Fibroblast of the aortic adventitia (primary cell): Measurements from ENCODE around the gene KRT31. TPM values are rescaled to one million over a fixed set of nuclear protein-coding genes. Genes with fewer than 3 reads are reported as not detected.
"Not testable (repeated sequence)": the region's sequence is repeated elsewhere in the genome, so short reads cannot be mapped to it uniquely, and the experiment has no call there.

Source experiments
- DNase-seq: peaks from one replicate; pipeline ENCODE4 v3.0.0-alpha.2; 2010; ENCODE audit warnings: low read depth
- H3K4me3 ChIP-seq: 2 replicates; pipeline ENCODE4 v1.5.1; 2011; ENCODE audit warnings: low read depth, mild to moderate bottlenecking, control low read depth, low read length, moderate library complexity
- CTCF ChIP-seq: IDR thresholded peaks from 2 replicates; pipeline ENCODE4 v1.5.1; 2011; ENCODE audit warnings: mild to moderate bottlenecking, low read length, control low read depth, inconsistent platforms; ENCODE audit not compliant: insufficient read depth
- total RNA-seq: library from RNA; depleted of rRNA; stranded (reverse); fragments of >200 nt; gene quantifications from 2 replicates; pipeline ENCODE4 v1.2.3, GENCODE V29; 2012; ENCODE audit warnings: low replicate concordance

Gene KRT31
- total RNA-seq, 1 donor, result 0.09 TPM

GRCh38 chr17:41439375-41439774 lies 42.0 kb upstream of the KRT31 start:
- DNase-seq, result no peak
- no peak for TF ChIP-seq CTCF
- H3K4me3 ChIP-seq, result no peak overlapping the region

DNA sequence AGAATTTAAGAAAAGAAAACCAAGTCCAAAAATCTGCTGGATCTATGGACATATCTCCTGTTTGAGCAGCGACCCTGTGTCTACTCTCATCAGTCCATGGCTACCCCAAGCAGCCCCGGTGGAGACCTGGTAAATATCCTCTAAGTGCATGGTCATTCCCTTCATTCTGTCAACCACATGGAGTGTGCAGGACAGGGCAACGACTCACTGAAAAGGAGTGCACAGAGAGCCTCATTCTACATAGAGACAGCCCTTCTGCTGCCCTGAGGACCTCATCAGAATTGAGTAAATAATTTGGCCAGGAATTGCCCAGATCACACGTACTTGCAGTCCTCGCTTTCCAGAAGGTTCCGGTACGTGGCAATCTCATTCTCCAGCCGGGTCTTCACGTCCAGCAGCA lies 40.4 kb upstream of the KRT31 start:
- DNase-seq, result no peak
- no peak for TF ChIP-seq CTCF
- no peak overlapping the region for H3K4me3 ChIP-seq

DNA sequence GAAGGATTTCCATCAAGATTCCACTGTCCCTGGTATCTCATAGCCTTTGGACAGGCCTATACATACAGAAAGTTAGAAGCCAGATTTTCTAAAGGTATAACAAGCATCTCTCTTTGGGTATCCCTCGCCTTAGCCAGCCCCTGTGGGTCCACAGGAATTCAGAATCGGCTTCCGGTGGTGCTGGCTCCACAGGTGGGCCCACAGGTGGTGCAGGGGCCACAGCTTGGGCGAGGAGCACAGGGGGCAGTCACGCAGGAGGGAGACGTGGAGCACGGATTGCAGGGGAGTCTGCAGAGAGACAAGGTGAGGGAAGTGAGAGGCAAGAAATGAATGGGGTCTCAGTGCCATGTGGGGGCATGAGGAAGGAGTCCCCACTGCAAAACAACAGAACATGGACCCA lies 39.8 kb upstream of the KRT31 start:
- H3K4me3 ChIP-seq, result no peak overlapping the region
- DNase-seq, result no peak
- no peak for TF ChIP-seq CTCF

- no peak for DNase-seq
- no peak for TF ChIP-seq CTCF
- no peak overlapping the region for H3K4me3 ChIP-seq
Observed at GRCh38 chr17:41434415-41434814, 37.0 kb upstream of the KRT31 start.

DNA sequence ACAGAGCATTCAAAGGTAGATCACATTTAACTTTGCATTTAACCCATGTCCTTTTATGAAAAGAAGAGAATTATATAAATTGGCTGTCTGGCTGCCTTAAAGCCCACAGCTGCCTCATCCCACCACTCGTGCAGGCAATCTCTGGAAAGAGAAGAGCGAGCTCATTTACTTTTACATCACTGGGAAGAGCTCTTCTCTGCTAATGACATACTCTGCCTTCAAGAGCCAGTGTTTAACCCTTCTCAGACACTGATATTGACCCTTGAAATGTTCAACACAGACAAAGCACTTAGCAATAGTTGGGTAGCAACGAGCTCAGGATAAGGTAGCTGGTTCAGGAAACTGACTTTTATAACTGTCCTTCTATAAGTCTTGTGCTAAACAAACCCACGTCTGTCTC lies 36.6 kb upstream of the KRT31 start:
- TF ChIP-seq CTCF, result no peak
- H3K4me3 ChIP-seq, result no peak overlapping the region
- DNase-seq, result no peak

GRCh38 chr17:41433586-41433985 lies 36.2 kb upstream of the KRT31 start:
- DNase-seq, result no peak
- no peak overlapping the region for H3K4me3 ChIP-seq
- TF ChIP-seq CTCF, result no peak

GRCh38 chr17:41430376-41430775 lies 33.0 kb upstream of the KRT31 start:
- not testable (repeated sequence) for H3K4me3 ChIP-seq, DNase-seq

DNA sequence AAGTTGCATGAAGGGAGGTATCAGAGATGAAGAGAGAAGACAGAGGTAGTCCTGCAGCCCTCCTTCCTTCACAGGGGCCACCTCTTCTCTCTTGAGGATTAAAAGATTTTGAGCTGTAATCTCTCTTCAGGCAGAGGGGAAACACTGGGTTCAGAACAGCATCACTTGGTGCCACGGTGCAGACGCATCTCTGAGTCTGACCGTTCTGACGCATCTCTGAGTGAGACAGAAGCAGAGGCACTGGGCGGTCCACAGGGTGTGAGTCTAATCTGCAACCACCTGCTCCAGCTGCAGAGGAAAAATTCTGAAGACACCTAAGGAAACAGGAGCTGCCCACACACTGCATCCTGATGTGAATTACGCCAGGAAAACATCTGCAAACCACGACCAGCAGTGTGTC lies 32.3 kb upstream of the KRT31 start:
- no peak for TF ChIP-seq CTCF
- no peak overlapping the region for H3K4me3 ChIP-seq
- DNase-seq, result no peak
